Choroid plexus epithelial cell (primary cell): ENCODE data around the gene LYRM2.

Experiments
- DNase-seq: peaks from one replicate; pipeline ENCODE4 v3.0.0-alpha.2; 2010; ENCODE audit warnings: low read depth
- H3K4me3 ChIP-seq: 2 replicates; pipeline ENCODE4 v1.5.1; 2011; ENCODE audit warnings: low read depth, mild to moderate bottlenecking, control low read depth, low read length, moderate library complexity
- TF ChIP-seq, protein P1 (sequence below): conservative IDR thresholded peaks from 2 replicates; pipeline ENCODE4 v1.5.1; 2011; ENCODE audit warnings: low read depth, mild to moderate bottlenecking, control low read depth, inconsistent platforms, low read length, moderate library complexity

The LYRM2 gene

GRCh38 chr6:89574910-89575561, 63.5 kb downstream of the LYRM2 start:
- no peak overlapping the region for H3K4me3 ChIP-seq
- no peak for DNase-seq
- TF ChIP-seq, protein P1, sequence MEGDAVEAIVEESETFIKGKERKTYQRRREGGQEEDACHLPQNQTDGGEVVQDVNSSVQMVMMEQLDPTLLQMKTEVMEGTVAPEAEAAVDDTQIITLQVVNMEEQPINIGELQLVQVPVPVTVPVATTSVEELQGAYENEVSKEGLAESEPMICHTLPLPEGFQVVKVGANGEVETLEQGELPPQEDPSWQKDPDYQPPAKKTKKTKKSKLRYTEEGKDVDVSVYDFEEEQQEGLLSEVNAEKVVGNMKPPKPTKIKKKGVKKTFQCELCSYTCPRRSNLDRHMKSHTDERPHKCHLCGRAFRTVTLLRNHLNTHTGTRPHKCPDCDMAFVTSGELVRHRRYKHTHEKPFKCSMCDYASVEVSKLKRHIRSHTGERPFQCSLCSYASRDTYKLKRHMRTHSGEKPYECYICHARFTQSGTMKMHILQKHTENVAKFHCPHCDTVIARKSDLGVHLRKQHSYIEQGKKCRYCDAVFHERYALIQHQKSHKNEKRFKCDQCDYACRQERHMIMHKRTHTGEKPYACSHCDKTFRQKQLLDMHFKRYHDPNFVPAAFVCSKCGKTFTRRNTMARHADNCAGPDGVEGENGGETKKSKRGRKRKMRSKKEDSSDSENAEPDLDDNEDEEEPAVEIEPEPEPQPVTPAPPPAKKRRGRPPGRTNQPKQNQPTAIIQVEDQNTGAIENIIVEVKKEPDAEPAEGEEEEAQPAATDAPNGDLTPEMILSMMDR = no peak

- no peak for DNase-seq
- TF ChIP-seq, protein P1 = no peak
Observed at GRCh38 chr6:89567630-89568390, 70.7 kb downstream of the LYRM2 start.

GRCh38 chr6:89566930-89567629, 71.5 kb downstream of the LYRM2 start:
- TF ChIP-seq, protein P1 = no peak
- DNase-seq = no peak
- no peak overlapping the region for H3K4me3 ChIP-seq

More at GRCh38 chr6:89567630-89568390, 70.7 kb downstream of the LYRM2 start:
- no peak overlapping the region for H3K4me3 ChIP-seq

- no peak for DNase-seq
- H3K4me3 ChIP-seq = no peak overlapping the region
- TF ChIP-seq, protein P1 = no peak
Observed at GRCh38 chr6:89566008-89566800, 72.3 kb downstream of the LYRM2 start.

DNA sequence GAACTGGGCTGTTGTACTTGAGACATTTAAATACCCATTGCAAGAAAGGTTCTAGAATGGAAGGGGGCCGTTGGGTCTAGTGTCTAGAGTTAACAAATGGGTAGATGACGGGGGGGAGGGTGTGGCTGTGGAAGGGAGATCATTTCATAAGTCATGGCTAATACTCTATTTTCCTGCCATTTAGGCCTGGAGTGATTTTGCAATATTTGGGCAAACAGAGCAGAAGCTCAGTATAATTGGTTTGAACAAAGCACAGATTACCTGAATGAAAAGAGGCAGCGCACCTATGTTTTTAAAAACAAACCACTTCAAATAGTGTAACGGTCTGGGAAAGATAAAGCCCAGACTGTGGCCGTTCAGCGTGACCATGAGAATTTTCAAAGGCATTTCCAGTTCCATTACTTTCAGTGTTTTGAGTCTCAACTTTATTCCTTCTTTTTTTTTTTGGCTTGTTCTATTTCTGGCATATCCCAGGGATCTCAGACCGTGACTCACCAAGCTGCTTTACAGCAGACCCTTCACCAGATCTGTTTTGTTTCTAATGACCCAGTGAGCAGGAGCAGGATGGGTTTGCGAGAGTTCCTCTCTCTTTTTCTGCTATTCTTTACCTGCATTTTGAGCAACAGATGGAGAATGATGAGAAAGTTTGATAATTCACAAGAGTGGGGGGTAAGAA, 73.7 kb downstream of the LYRM2 start:
- TF ChIP-seq, protein P1 = no peak
- no peak for DNase-seq
- no peak overlapping the region for H3K4me3 ChIP-seq

- TF ChIP-seq, protein P1 = no peak
- no peak overlapping the region for H3K4me3 ChIP-seq
- DNase-seq = no peak
Observed at GRCh38 chr6:89563866-89564265, 74.7 kb downstream of the LYRM2 start.
